ENCODE results near the gene CACNG7.
A peak's percentile ranks its signal among the peaks of the same experiment; 100 is the strongest.

The CACNG7 gene

DNA sequence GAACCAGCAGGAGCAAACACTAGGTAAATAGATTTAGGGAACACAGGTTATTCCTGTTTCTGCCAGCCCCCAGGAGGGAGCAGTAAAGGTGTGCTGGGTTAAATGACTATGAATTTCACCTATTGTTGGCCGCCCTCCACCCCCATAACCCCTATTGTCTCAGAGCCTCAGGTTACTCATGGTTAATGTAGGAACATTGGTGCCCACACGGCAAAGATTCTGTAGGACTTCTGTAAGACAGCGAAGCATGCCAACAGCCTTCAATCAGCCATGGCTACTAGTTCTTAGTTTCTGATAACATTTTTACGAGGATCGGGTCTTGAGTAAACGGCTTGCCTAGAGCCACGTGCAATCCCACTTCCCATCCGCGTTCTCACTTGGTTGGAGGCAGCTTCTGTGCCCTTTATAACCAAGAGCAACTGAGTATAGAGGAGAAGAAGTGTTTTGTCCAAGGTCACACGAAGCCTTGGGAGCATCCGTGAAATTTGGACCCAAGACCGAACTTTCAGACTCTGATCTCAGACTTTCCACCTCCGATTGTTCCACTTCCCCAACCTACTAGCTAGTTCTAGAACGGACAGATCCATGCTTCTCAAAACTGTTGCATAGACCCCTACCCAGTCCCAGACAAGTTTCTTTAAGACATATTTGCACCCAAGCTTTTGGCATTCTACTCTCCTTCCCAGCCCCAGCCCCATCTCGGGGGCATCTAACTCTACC, 48.5 kb downstream of the CACNG7 start:
- no peak for DNase-seq (ENCODE audit: low spot score)

DNA sequence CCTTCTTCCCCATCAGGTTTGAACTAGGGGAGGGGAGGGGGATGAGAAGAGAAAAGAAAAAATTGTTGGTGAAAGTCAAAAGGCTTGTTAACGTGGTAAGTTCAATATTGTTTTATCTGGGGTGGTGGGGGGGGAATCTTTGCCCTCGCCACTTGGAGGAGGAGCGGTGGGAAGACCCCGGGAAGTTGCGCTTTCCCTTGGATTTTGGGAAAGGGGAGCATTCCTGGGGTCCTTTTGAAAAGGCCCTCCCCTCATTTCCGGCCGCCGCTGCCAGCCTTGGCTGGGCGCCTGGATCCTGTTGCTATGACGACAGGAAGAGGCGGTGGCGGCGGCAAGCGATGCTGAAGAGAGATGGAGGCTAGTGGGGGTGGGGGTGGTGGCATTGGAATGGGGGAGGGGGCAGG, 49.1 kb downstream of the CACNG7 start:
- no peak for DNase-seq (ENCODE audit: low spot score)

DNA sequence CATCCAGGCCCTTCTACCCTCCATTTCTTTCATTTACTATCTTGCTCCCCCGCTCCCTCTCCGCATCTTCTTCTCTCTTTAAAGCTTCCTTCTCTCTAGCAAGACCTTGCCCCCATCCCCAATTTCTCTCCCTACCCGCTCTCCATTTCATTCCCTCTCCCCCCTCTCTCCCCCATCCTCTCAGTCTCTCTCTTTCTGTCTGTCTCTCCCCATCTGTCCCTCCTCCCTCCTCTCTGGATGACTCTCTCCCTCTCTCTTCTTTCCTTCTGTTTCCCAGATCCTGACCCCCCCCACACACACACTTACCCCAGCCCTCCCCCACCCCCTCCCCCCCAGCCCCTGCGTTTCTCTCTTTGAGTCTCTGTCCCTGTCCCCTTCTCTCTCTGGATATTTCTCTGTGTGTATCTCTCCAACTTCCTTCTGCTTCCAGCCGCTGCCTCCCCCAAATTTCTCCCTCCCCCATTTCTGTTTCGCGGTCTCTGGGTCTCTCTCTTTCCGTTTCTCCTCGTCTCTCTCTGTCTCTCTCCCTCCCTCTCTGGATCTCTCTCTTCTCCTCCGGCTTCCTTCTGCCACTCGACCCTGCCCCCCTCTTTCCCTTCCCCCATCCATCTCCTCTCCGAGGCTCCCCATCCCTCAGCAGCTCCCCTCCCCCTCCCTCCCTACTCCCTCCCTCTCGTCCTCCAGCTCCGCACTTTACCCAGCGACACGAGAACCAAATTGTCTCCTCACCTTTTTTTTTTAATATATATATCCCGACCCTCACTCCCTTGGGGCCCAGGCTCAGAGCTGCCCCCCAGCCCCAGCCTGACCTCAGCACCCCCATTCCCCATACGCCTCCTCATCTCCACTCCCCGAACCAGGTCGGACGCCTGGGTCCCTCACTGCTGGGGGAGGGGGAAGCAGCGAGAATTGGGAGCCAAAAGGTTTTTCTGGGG, 50.0 kb downstream of the CACNG7 start:
- no peak for DNase-seq (ENCODE audit: low spot score)

DNA sequence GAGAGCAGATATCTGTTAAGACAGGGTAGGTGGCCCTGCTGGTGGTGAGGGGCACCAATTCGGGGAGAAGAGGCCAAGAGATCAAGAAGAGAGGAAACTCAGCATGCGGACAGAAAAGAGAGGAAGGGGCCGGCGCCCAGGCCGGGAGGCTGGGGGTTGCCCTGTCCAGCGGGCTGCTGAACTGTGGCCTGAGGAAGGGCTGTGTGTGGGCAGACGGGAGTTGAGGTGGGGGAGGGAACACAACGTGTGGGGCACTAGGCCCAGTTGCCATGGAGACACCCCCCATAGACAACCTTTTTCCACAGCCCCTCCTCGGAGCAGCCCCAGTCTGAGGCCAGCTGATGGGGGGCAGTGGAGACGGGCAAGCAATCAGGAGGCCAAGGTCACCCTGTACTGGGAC, 51.1 kb downstream of the CACNG7 start:
- no peak for DNase-seq (ENCODE audit: low spot score)

DNA sequence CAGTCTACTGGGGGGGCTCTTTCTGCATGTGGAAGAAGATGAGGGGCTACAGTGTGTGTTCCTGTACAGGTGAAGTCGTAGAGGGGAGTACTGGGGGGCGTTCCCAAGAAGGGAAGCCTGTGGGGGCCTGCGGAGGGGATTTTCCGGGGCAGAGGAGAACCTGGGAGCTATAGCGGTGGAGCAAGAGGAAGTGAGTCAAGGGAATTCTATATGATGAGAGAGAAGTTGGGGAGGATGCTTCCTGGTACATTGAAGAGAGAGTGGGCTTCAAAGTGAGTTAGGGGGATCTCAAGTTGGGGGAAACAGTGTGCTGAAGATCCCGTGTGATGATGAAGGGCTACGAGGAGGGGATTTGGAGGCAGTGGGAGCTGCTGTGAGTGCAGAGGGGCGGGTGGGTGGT, 51.8 kb downstream of the CACNG7 start:
- no peak for DNase-seq (ENCODE audit: low spot score)

DNA sequence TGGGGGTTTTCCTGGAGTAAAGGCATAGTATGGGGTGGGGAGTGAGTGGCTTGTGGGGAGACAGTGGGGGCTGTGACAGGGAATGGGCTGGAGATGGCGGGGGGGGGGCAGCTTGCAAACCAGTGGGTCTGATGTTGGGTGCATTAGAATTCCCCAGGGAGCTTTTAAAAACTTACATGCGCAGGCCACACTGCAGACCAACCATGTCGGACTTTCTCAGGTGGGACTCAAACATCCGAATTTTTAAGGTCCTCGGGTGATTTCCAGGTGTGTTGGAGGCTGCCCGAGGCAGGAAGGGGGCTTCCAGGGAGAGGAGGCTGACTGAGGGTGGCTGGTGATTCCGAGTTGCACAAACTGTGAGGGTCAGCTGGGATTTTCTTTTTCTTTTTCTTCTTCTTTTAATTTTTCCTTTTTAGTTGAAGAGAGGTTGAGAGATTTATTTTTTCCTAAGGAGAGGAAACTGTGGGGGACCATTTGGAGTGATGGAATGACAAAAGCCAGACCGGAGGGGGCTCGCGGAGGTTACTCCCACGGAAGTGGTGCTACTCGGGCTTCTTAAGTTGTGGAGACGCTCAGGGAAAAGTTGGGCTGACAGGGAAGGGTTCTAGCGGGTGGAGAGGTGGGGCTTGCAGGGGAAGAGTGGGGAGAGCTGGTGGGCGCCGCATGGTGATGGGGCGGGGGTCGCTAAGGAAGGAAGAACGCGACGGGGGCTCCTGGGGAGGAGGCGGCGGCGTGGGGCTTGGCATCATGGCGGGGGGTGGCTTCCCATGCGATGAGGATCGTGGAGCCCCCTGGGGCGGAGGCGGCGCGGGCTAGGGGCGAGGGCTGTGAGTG, 52.7 kb downstream of the CACNG7 start:
- peak; percentile 49 for DNase-seq (ENCODE audit: low spot score)

DNA sequence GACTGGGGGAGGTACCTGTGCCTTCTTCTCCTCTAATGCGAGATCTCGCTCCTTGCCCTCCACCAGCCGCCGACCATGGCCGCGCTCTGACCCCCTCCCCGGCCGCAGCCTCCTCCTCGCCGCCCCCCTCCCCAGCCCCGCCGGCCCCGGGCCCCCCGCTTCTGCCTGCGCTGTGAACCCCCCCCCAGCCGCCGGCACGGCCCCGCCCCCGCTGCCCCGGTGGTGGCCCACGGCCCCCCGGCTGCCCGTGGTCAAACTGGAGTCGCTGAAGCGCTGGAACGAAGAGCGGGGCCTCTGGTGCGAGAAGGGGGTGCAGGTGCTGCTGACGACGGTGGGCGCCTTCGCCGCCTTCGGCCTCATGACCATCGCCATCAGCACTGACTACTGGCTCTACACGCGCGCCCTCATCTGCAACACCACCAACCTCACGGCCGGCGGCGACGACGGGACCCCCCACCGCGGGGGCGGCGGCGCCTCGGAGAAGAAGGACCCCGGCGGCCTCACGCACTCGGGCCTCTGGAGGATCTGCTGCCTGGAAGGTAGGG, 53.9 kb downstream of the CACNG7 start, which contains the start of gene CACNG8:
CACNG8 (plus strand) TSS at position 51 of the 545 bp plus-strand sequence.
- peak; percentile 53 for DNase-seq (ENCODE audit: low spot score)

DNA sequence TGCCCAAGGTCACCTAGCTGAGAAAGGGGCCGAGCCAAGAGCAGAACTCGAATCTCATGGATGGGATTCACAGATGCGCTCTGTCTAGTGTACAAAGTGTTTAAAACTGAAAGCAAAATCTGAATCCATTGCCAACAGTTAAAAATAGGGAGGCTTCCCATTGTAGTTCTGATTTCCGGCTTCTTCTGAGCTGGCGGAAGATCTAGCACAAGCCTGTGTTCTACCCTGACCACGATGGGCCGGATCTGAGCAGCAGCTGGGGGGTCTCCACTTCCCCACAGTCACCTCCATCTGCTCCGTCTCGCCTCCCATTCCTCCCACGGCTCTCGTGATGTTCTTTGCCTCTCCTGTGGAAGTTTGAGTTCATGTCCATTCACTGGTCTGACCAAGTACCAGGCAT, 56.0 kb downstream of the CACNG7 start:
- no peak for DNase-seq (ENCODE audit: low spot score)

DNA sequence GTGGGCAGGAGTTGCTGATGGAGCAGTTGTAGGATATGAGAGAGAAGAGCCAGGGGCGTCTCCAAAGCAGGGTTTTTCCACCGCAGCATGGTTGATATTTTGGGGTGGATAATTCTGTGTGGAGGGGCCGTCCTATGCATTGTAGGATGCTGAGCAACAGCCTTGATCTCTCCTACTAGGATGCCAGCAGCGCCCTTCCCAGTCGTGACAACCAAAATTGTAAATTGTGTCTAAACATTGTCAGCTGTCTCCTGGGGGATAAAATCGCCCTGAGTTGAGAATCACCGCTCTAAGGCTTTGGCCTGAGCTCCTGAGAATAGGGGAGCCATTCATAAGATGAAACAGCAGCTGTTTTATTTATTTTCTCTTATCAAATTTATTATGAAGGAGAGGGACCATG, 57.9 kb downstream of the CACNG7 start:
- DNase-seq (ENCODE audit: low spot score) = no peak

DNA sequence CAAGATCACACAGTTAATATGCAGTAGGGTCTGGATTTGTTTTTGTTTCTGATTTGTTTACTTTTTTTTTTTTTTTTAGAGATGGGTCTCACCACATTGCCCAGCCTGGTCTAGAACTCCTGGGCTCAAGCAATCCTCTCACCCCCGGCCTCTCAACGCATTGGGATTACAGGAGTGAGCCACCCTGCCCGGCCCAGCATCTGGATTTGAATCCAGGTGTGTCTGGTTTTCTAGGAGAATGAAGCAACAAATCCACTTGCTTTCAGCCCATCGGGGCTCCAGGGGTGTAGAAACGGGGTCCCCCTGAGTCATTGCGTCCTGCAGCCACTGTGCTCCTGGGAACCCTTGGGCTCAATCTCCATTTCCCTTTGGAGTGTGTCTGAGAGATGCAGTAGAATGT, 60.3 kb downstream of the CACNG7 start:
- DNase-seq (ENCODE audit: low spot score) = no peak

DNA sequence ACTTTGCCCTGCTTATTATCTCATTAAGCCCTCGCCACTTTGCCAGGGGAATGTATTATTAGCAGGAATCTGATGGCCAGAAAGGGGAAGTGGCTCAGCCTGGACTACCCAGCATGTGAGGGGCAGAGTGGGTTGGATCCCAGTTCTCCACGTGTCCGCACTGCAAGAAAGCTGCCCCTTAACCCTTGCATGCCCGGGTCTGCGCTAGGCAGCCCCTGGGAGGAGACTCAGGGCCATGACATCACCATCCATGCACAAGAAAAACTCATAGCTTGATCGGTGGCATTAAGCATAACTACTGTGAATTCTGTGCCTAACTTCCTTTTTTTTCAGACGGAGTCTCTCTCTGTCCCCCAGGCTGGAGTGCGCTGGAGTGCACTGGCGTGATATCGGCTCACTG, 62.6 kb downstream of the CACNG7 start:
- no peak for DNase-seq (ENCODE audit: low spot score)

DNA sequence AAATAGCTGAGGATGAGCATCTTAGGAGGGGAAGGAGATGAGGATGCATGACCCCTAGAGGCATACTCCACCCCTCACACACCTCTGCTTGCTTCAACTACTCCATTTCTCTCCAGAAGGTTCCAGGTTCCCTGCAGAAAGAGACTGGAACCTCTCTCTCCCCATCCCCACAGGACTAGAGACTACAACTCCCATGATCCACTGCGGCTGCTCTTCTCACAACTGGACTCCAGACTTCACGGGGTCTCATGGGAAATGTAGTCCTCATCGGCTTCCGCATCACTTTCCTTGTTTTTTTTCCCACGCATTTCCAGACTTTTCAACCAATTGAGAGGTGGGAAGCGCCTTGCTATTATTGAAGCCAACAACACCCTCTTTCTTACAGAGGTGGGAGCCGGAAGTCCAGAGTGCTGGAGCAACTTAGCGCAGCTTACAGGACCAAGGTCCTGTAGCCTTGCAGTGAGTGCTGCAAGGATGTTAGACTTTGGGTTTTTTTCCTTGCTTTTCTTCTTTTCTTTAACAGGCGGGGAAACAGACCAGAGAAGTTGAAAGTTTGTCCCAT, 68.4 kb downstream of the CACNG7 start:
- DNase-seq (ENCODE audit: low spot score) = peak; percentile 78

DNA sequence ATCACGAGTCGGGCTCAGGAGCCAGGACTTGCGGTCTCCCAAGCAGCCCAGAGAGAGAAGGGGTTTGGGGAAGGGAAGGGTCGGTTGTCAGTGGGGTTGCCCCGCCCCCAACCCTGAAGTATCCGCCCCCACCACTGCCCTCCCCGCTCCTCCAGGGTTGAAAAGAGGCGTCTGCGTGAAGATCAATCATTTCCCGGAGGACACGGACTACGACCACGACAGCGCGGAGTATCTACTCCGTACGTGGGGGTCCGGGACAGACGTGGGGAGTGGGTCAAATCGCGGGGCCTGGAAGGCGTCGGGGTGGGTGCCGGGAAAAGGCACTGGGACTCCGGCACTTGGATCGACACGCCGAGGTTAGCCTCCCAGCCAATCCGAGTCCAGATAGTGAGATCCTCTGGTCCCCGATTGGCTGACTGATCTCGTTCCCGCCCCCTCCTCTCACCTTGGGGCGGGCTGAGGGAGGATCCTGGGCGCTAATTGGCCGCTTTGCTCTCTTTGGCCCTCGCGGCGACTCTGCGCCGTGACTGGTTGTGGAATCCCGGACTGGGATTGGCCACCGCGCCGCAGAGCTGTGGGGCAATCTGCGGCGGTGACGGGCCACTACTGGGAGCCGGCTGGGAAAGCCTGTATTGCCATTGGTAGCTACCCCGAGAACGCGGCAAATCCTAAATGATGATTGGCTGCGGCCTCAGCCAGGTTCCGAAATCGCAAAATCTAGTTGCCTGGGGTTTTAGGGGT, 69.1 kb downstream of the CACNG7 start:
- DNase-seq (ENCODE audit: low spot score) = peak; percentile 96

DNA sequence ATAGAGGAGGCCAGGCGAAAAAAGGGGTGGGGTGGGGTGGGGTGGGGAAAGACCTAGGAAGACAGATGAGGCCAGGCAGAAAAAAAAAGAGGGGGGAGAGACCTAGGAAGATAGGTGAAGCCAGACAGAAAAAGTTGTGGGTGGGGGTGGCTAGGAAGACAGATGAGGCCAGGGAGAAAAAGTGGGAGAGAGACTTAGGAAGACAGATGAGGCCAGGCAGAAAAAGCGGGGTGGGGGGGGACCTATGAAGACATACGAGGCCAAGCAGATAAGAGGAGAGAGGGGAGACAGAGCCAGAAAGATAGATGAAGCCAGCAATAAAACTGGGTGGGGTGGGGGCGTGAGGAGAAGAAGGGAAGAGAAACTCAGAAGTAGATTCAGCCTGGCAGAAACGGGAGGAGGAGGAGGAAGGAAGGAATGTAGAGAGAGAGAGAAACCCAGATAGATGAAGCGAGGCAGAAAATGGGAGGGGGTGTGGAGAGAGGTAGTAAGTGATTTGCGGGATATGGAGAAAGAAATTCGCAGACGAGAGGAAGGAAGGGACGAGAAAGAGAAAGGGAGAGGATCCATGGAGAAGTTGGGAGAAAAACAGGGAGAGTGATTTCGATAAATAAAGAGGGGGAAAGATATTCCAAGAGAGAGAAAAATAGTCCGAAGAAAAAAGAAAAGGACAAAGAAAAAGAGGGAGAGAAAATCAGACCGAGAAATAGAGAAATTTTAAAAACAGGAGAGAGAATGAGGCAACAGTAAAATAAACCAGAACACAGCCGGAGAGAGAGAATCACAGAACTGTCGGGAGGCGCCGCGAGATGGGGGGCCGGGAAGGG, 70.1 kb downstream of the CACNG7 start:
- no peak for DNase-seq (ENCODE audit: low spot score)

DNA sequence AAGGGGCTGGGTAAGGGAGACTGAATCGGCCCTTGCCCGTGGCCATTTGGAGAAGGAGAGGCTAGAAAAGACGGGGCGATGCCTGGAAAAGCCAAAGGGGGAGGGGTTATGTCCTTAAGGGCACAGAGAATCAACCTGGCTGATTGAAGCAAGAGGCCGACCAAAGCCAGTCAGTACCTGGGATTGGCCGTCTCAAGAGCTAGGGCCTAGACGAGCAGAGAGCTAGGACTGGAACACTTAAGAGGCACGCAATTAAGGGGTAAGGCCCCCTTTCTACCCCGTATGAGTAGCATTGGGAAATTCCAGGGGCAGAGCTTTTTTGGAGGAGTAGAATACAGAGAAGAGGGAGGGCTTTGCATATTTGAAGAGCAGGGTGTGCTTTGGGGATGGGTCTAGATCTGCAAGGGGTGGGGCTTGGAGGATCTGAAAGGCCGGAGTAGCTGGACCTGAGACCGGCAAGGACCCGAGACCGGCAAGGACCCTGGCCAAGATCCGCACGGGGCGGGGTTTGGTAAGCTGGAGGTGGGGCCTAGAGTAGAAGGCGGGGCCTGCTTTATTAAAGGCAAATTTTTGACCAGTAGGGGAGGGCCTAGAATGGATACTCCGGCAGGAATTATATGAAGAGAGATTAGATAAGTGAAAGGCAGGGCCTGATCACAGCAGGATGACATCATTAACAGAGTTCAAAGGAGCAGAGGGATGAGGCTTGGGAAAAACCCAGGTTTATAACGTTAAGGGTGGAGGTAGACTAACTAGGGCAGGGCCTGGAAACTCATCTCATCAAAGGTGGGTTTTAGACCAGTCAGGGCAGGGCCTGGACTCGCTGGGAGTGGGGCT, 71.7 kb downstream of the CACNG7 start:
- DNase-seq (ENCODE audit: low spot score) = peak; percentile 77

DNA sequence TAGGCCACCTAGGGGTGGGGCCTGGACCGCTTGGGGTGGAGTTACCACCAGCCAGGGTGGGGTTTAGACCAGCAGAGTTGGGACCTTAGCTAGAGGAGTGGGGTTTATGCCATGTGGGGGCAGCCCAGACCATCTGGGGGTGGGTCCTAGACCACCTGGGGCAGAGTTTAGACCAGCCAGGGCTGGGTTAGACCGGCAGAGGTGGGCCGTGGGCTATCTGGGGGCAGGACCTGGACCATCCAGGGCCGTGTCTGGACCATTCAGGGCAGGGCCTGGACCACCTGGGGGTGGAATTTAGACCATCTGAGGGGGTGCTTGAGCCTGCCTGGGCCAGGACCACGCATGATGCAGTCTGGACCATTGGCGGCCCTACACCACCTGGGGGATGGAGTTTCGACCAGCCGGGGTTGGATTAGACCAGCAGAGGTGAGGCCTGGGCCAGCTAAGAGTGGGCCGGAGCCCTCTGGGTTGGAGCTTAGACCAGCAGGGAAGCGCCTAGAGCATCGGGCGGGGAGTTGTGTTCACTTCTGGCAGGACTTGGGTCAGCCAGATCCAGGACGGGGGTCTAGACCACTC, 72.4 kb downstream of the CACNG7 start:
- DNase-seq (ENCODE audit: low spot score) = no peak

DNA sequence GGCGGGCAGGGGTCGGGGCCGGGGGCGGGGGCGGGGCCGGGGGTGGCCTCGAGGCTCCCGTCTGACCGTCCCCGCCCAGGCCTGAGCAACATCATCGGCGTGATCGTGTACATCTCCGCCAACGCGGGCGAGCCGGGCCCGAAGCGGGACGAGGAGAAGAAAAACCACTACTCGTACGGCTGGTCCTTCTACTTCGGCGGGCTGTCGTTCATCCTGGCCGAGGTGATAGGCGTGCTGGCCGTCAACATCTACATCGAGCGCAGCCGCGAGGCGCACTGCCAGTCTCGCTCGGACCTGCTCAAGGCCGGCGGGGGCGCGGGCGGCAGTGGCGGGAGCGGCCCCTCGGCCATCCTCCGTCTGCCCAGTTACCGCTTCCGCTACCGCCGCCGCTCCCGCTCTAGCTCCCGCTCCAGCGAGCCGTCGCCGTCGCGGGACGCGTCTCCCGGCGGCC, 72.9 kb downstream of the CACNG7 start:
- no peak for DNase-seq (ENCODE audit: low spot score)

DNA sequence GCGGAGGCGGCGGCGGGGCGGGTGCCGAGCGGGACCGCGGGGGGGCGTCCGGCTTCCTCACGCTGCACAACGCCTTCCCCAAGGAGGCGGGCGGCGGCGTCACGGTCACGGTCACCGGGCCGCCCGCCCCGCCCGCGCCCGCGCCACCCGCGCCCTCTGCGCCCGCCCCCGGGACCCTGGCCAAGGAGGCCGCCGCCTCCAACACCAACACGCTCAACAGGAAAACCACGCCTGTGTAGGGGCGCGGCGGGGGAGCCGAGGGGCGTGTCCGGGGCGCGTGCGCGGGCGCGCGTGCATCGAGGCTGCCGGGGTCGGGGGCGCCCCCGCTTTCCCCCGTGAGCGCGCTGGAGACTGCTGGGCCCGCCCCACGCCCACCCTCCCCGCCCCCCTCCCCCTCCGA, 73.5 kb downstream of the CACNG7 start:
- DNase-seq (ENCODE audit: low spot score) = no peak

Measured in ecto neural progenitor cell (in vitro differentiated cells).